ENCODE measurements around the gene OR4D2.

Gene OR4D2

GRCh38 chr17:58184308-58184985, 17.7 kb downstream of the OR4D2 start:
- DNase-seq (ENCODE audit: low read depth), result peak; percentile 90
- no peak overlapping the region for H3K4me3 ChIP-seq (ENCODE audit: low read length)

GRCh38 chr17:58184986-58185761, 18.4 kb downstream of the OR4D2 start:
- H3K4me3 ChIP-seq (ENCODE audit: low read length), result no peak overlapping the region
- no peak for DNase-seq (ENCODE audit: low read depth)
- no peak for TF ChIP-seq CTCF (IDR thresholded peaks at IDR 0.05; ENCODE audit: insufficient read depth, low read depth, low read length, missing control alignments)

More at GRCh38 chr17:58184308-58184985, 17.7 kb downstream of the OR4D2 start:
- no peak for TF ChIP-seq CTCF (IDR thresholded peaks at IDR 0.05; ENCODE audit: insufficient read depth, low read depth, low read length, missing control alignments)

DNA sequence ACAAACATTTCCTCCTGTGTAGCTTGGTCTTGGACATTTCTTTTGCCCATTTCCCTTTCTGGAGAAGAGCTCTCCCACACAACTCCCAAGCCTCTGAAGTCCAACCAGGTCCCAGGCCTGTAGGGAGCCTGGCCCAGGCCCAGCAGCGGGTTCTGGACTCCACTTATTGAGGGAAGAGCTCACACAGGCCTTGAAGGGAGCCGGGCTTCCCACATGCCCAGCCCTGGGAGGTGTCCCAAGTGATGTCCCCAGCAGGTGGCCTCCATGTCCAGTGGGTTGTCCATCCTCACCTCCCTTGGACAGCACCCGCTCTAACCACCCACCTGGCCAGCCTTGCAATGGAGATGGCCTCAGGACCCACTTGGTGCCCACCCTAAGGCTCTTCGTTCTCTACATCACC, 19.8 kb downstream of the OR4D2 start:
- no peak for DNase-seq (ENCODE audit: low read depth)
- no peak for TF ChIP-seq CTCF (IDR thresholded peaks at IDR 0.05; ENCODE audit: insufficient read depth, low read depth, low read length, missing control alignments)

DNA sequence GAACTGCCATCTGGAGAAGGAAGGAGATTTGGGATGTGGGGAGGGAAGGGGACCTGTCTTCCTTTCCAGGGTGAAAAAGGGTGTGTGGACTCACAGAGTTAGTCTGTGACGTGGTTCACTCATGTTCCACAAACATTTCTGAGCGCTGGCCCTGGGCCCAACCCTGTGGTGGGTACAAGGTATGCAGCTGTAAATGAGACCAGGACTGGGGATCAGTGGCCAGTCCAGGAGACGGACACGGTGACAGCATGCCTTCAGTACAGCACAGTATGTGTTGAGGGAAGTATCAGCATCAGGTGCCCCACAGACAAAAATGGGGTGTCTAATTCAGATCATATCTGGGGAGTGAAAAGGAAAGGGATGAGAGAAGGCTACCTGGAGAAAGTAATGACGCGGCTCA, 20.3 kb downstream of the OR4D2 start:
- TF ChIP-seq CTCF (IDR thresholded peaks at IDR 0.05; ENCODE audit: insufficient read depth, low read depth, low read length, missing control alignments), result no peak
- no peak for DNase-seq (ENCODE audit: low read depth)
- no peak overlapping the region for H3K4me3 ChIP-seq (ENCODE audit: low read length)

More for the DNA sequence above, 19.8 kb downstream of the OR4D2 start:
- no peak overlapping the region for H3K4me3 ChIP-seq (ENCODE audit: low read length)

DNA sequence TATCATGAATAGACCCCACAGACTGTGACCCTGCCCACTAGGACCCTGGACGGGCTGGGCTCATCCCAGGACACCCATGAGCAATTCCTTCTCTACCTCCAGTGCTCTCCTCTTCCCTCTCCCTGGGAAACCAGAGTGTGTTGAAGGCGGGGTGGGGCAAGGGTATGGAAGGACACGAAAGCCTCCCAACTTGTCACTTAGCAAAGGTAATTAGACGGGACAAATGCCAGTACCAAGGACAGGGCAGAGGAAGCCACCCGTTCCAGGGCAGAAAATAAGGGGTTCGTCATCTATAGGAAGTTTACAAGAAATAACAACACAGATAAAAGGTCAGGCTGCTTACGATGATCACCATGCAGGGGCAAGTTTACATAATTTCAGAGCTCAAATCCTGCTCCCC, 20.9 kb downstream of the OR4D2 start:
- no peak for TF ChIP-seq CTCF (IDR thresholded peaks at IDR 0.05; ENCODE audit: insufficient read depth, low read depth, low read length, missing control alignments)
- no peak overlapping the region for H3K4me3 ChIP-seq (ENCODE audit: low read length)
- DNase-seq (ENCODE audit: low read depth), result no peak

DNA sequence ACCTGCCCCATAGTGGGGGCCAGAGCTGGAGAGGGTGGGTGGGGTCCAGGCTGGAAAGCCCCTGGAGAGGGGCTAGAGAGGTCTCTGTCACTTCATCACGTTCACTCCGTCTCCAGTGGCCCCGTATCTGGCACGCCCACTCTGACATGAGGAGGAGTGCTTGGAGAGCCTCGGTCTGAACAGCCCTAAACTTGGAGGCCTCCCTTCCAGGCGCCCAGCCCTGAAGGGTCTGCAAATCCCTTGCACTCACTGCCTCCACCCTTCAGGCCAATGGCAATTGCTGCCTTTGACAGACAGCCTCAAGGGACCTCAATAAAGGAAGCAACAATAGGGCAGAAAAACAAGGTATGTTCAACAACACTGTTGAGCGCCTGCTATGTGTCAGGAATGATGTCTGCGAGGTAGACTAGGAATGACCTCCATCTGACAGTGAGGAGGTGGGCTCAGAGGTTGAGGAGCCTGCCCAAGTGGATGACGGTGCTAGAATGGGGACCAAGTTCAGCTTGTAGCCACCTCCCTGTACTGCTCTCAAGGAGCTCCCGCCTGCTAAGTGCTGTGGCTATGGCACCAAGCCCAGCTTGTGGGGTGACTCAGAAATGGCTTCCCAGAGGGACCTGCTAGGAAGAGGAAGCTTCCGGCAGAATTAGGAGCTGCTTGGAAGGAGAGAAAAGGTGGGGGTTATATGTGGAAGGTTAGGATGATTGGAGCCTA, 22.8 kb downstream of the OR4D2 start:
- no peak for TF ChIP-seq CTCF (IDR thresholded peaks at IDR 0.05; ENCODE audit: insufficient read depth, low read depth, low read length, missing control alignments)
- peak; percentile 85 for DNase-seq (ENCODE audit: low read depth)

More for the DNA sequence above, 22.8 kb downstream of the OR4D2 start:
- no peak overlapping the region for H3K4me3 ChIP-seq (ENCODE audit: low read length)

Measured in epithelial cell of esophagus (primary cell).